ENCODE results near the gene FAM186B.

Gene FAM186B

GRCh38 chr12:49604856-49605255, 583 bp downstream of the FAM186B start:
- no peak for DNase-seq (ENCODE audit: low read depth)

- DNase-seq (ENCODE audit: low read depth): no peak
Observed at GRCh38 chr12:49603721-49604120, 1.7 kb downstream of the FAM186B start.

GRCh38 chr12:49599961-49600360, 5.5 kb downstream of the FAM186B start:
- no peak for DNase-seq (ENCODE audit: low read depth)

- no peak for DNase-seq (ENCODE audit: low read depth)
Observed at GRCh38 chr12:49598527-49598926, 6.9 kb downstream of the FAM186B start.

- no peak for DNase-seq (ENCODE audit: low read depth)
Observed at GRCh38 chr12:49588721-49589516, 16.5 kb downstream of the FAM186B start.

- no peak for DNase-seq (ENCODE audit: low read depth)
Observed at GRCh38 chr12:49588281-49588680, 17.2 kb downstream of the FAM186B start.

GRCh38 chr12:49587174-49587908, 18.1 kb downstream of the FAM186B start:
- no peak for DNase-seq (ENCODE audit: low read depth)

GRCh38 chr12:49585477-49586459, 19.7 kb downstream of the FAM186B start:
- no peak for DNase-seq (ENCODE audit: low read depth)

GRCh38 chr12:49584591-49584990, 20.8 kb downstream of the FAM186B start:
- DNase-seq (ENCODE audit: low read depth): no peak

- no peak for DNase-seq (ENCODE audit: low read depth)
Observed at GRCh38 chr12:49583366-49584094, 21.9 kb downstream of the FAM186B start.

GRCh38 chr12:49582850-49583249, 22.6 kb downstream of the FAM186B start:
- DNase-seq (ENCODE audit: low read depth): no peak

- DNase-seq (ENCODE audit: low read depth): no peak
Observed at GRCh38 chr12:49582201-49582600, 23.2 kb downstream of the FAM186B start.

- peak; percentile 53 for DNase-seq (ENCODE audit: low read depth)
Observed at GRCh38 chr12:49580572-49581535, 24.6 kb downstream of the FAM186B start.

GRCh38 chr12:49578471-49579112, 26.8 kb downstream of the FAM186B start:
- no peak for DNase-seq (ENCODE audit: low read depth)

GRCh38 chr12:49577589-49578315, 27.7 kb downstream of the FAM186B start:
- no peak for DNase-seq (ENCODE audit: low read depth)

- DNase-seq (ENCODE audit: low read depth): no peak
Observed at GRCh38 chr12:49568442-49569162, 36.8 kb downstream of the FAM186B start.

GRCh38 chr12:49567611-49568441, 37.6 kb downstream of the FAM186B start, which contains the start of gene MCRS1:
MCRS1 (minus strand) TSS chr12:49568142; CDS start chr12:49566731, 1,411 bp downstream.
- peak; percentile 86 for DNase-seq (ENCODE audit: low read depth)

- no peak for DNase-seq (ENCODE audit: low read depth)
Observed at GRCh38 chr12:49567302-49567610, 38.2 kb downstream of the FAM186B start.
